ENCODE measurements around the gene STAG2. TPM values are rescaled to one million over a fixed set of nuclear protein-coding genes. Genes with fewer than 3 reads are reported as not detected.

The STAG2 gene
- total RNA-seq, 2 donors from 2014 or later: 56.7 to 84.8 TPM

DNA sequence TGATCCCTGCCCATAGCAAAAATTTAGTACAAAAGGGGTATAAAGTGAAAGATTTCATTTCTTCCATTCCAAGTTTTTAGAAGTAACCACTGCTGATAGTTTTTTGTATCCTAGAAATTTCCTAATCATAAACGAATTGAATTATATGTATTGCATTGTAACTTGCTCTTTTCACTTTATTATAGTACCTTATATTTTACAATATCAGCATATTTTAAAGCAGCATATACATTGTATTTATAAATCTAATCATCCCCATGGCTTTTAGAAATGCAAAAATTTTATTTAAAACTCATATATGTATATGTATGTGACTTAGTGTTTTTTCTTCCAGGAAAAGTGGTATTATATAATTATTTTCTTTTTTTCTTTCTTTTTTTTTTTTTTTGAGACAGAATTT lies 27.7 kb downstream of the STAG2 start:
- H3K4me1 ChIP-seq: no peaks in the 10 kb centered on the region
- intact Hi-C loops (cut with DNase I): no loop called here

DNA sequence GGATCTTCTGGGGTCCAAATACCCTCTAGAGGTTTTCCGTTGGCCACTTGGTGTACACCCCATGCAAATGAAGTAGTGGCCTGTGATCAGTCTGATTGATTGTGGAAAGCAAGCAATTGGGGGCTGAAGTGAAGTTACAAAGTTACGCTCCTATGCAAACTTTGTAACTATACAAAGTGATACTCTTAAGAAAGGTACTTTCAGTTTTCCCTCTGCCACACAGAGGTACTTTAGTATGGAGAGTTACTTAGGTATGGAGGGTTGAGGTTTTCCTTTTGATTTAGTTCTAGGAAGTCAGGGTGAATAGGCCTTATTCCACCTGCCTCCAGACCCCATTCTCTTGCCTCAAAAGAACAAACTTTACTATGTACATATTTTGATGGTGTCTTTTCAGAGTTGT lies 28.7 kb downstream of the STAG2 start:
- intact Hi-C loops (cut with DNase I): no loop called here
- no peaks in the 10 kb centered on the region for H3K36me3 ChIP-seq
- no peak overlapping the region for H3K9ac ChIP-seq (ENCODE audit: low read depth in 2 of 2, low read length in 2 of 2)
- TF ChIP-seq, protein P1, sequence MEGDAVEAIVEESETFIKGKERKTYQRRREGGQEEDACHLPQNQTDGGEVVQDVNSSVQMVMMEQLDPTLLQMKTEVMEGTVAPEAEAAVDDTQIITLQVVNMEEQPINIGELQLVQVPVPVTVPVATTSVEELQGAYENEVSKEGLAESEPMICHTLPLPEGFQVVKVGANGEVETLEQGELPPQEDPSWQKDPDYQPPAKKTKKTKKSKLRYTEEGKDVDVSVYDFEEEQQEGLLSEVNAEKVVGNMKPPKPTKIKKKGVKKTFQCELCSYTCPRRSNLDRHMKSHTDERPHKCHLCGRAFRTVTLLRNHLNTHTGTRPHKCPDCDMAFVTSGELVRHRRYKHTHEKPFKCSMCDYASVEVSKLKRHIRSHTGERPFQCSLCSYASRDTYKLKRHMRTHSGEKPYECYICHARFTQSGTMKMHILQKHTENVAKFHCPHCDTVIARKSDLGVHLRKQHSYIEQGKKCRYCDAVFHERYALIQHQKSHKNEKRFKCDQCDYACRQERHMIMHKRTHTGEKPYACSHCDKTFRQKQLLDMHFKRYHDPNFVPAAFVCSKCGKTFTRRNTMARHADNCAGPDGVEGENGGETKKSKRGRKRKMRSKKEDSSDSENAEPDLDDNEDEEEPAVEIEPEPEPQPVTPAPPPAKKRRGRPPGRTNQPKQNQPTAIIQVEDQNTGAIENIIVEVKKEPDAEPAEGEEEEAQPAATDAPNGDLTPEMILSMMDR (IDR thresholded peaks at IDR 0.05): no peak
- no peaks in the 10 kb centered on the region for H3K9me3 ChIP-seq
- no peaks in the 10 kb centered on the region for H3K4me1 ChIP-seq
- no peak overlapping the region for H3K27ac ChIP-seq
- DNase-seq: no peak
- no peak overlapping the region for H3K4me3 ChIP-seq
- H3K27me3 ChIP-seq: no peaks in the 10 kb centered on the region

More for the DNA sequence above, 27.7 kb downstream of the STAG2 start:
- Histone ChIP-seq H3K4me3 (no peak overlapping the region), H3K9me3 (no peaks in the 10 kb centered on the region), H3K36me3 (no peaks in the 10 kb centered on the region), H3K27me3 (no peaks in the 10 kb centered on the region), H3K9ac (ENCODE audit: low read depth in 2 of 2, low read length in 2 of 2) (no peak overlapping the region), H3K27ac (no peak overlapping the region)
- TF ChIP-seq, protein P1 (IDR thresholded peaks at IDR 0.05): no peak
- DNase-seq: no peak

DNA sequence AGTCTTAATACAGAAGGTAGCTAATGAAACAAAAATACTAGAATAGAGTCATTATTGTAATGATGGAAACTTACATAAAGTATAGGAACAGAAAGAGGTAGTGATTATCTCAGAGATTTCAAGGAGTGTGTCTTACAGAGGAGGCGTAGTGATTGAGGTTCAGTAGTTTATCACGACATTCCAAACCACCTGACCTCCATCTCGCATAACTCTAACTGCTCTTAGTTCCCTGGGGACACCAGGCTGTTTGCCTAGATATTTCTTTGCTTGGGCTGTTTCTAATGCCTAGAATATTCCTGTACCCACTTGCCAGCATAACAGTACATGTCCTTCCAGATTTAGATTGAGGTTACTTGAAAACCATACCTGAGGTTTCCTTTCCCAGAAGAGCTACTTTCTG lies 29.1 kb downstream of the STAG2 start:
- no peaks in the 10 kb centered on the region for H3K36me3 ChIP-seq
- no peaks in the 10 kb centered on the region for H3K4me1 ChIP-seq
- TF ChIP-seq, protein P1 (IDR thresholded peaks at IDR 0.05): no peak
- no peak overlapping the region for H3K9ac ChIP-seq (ENCODE audit: low read depth in 2 of 2, low read length in 2 of 2)
- no peak overlapping the region for H3K4me3 ChIP-seq
- H3K27ac ChIP-seq: no peak overlapping the region
- no peak for DNase-seq
- intact Hi-C loops (cut with DNase I): no loop called here
- no peaks in the 10 kb centered on the region for H3K9me3 ChIP-seq
- no peaks in the 10 kb centered on the region for H3K27me3 ChIP-seq

DNA sequence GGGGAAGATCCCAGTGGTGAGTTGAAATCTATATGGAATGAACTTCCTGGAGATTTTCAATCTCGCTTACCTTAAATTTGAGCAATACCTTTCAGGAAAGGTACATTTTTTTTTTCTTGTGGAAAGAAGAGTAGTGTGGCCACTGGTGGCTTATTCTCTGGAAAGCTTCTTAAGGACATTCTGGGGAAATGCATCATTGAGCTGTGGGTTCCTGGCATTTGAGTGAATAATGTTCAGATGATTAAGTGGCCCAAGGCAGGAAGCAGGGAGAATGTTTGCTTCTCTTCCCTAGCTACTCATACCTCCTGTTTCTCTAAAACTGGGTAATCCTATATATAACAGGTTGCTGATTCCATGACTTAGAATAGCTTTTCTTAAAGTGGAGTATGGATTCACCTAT lies 31.8 kb downstream of the STAG2 start:
- TF ChIP-seq, protein P1 (IDR thresholded peaks at IDR 0.05): no peak
- Histone ChIP-seq H3K27me3 (no peaks in the 10 kb centered on the region), H3K36me3 (no peaks in the 10 kb centered on the region), H3K9ac (ENCODE audit: low read depth in 2 of 2, low read length in 2 of 2) (no peak overlapping the region), H3K27ac (no peak overlapping the region), H3K4me1 (no peaks in the 10 kb centered on the region), H3K4me3 (no peak overlapping the region), H3K9me3 (no peaks in the 10 kb centered on the region)
- intact Hi-C loops (cut with DNase I): no loop called here
- DNase-seq: no peak

DNA sequence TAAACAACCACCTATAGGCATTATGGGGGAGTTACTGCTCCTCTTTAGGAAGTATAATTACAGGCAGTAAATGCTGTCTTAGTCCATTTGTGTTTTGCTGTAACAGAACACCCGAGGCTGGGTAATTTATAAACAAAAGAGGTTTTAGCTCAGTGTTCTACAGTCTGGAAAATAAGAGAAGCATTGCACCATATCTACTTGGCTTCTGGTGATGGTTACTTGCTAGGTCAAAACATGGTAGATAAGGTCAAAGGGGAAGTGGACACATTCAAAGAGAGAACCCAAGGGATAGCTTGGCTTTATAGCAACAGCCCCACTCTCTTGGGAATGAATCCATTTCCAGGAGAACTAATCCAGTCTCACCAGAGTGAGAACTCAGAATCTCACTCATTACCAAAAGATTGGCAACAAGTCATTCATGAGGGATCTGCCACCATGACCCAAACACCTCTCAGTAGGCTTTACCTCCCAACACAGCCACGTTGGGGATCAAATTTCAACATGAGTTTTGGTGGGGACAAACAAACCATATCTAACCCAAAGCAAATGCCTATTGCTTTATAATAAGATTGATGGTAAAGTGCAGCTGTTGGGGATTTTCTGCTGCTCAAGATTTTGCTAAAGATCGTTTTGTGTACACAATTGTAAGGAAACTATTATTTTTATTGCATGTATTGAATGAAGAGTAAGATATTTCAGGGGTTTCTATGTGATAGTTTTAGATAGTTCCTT lies 32.6 kb downstream of the STAG2 start:
- no peak overlapping the region for H3K27ac ChIP-seq
- no peak overlapping the region for H3K4me3 ChIP-seq
- no peaks in the 10 kb centered on the region for H3K36me3 ChIP-seq
- no peaks in the 10 kb centered on the region for H3K9me3 ChIP-seq
- TF ChIP-seq, protein P1 (IDR thresholded peaks at IDR 0.05): no peak
- no peaks in the 10 kb centered on the region for H3K27me3 ChIP-seq
- H3K4me1 ChIP-seq: no peaks in the 10 kb centered on the region
- no peak for DNase-seq
- intact Hi-C loops (cut with DNase I): no loop called here
- H3K9ac ChIP-seq (ENCODE audit: low read depth in 2 of 2, low read length in 2 of 2): no peak overlapping the region

Data from colonic mucosa (tissue), 4 donors.